AG09309 (cell line): Measurements from ENCODE around the gene STAB1.

Experiments used
- DNase-seq: peaks from one replicate; pipeline ENCODE4 v3.0.0-alpha.2; 2010; ENCODE audit warnings: low read depth
- H3K4me3 ChIP-seq: 2 replicates; pipeline ENCODE4 v1.5.1; 2011; ENCODE audit warnings: mild to moderate bottlenecking, low read depth, low read length, moderate library complexity; ENCODE audit not compliant: control insufficient read depth
- TF ChIP-seq, protein P1 (sequence below): IDR thresholded peaks from 2 replicates; pipeline ENCODE4 v1.5.1; 2011; ENCODE audit warnings: mild to moderate bottlenecking, low read depth, low read length, inconsistent platforms; ENCODE audit not compliant: insufficient read depth, control insufficient read depth; ENCODE audit errors: missing control alignments

The STAB1 gene

DNA sequence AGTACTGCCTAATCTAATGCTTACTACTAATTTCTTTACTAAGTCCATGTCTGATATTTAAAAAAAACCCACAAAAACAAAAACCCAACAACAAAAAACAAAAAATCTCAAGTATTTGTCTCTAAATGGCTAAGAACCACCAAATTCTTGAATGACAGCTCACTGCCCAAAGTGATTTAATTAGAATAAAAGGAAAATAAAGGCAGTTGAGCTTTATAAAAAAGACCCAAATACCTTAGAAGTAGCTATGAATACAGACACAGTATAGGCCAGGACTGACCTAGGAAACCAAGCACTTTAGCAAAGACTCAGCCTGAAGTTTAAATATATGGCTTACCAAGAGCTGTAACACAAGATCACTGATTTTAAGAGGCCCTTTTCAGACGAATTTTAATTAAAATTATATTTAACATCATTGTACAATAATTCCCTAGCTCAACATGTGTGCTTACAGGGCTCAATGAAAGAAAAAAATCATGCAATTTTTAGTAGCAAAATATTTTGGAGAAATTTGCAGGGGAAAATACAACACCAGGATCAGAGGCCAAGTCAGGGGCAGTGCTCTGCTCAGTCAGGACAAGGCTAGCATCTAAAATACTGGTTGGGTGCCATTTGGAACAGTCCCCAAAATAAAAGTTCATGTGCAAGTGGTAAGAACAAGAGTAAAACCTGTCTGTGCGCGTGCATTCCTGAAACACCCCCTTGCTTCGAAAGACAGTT, 66.0 kb downstream of the STAB1 start:
- no peak for DNase-seq
- no peak overlapping the region for H3K4me3 ChIP-seq
- TF ChIP-seq, protein P1, sequence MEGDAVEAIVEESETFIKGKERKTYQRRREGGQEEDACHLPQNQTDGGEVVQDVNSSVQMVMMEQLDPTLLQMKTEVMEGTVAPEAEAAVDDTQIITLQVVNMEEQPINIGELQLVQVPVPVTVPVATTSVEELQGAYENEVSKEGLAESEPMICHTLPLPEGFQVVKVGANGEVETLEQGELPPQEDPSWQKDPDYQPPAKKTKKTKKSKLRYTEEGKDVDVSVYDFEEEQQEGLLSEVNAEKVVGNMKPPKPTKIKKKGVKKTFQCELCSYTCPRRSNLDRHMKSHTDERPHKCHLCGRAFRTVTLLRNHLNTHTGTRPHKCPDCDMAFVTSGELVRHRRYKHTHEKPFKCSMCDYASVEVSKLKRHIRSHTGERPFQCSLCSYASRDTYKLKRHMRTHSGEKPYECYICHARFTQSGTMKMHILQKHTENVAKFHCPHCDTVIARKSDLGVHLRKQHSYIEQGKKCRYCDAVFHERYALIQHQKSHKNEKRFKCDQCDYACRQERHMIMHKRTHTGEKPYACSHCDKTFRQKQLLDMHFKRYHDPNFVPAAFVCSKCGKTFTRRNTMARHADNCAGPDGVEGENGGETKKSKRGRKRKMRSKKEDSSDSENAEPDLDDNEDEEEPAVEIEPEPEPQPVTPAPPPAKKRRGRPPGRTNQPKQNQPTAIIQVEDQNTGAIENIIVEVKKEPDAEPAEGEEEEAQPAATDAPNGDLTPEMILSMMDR: no peak

DNA sequence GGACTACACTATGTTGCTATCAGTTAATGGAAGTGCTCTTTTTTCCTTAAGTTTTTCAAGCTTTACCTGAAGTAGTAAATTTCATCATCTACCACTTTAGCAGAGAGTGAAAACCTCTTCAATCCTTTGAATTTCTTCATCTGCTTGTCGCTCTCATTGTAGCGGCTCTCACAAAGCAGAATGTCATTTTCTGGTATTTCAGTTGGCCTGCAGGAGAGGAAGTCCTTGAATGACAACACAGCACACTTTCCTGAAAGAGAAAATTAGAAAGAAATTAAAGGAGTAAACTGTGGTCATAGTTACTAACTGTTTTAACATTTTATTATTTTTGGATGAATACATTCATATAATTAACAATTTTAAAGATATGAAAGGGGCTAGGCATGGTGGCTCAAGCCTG, 68.8 kb downstream of the STAB1 start:
- TF ChIP-seq, protein P1: no peak
- no peak overlapping the region for H3K4me3 ChIP-seq

DNA sequence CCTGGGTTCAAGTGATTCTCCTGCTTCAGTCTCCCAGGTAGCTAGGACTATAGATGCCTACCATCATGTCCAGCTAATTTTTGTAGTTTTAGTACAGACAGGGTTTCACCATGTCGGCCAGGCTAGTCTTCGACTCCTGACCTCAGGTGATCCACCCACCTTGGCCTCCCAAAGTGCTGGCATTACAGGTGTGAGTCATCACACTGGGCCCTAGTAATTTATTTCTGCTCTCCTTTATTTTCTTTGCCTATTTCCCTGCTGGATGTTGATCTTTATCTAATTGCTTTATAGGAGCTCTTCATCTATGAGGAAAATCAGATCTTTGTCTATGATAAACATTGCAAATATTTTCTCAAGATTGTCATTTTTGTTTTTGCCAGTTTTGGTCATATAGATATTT, 72.9 kb downstream of the STAB1 start:
- no peak overlapping the region for H3K4me3 ChIP-seq
- no peak for DNase-seq
- TF ChIP-seq, protein P1: no peak

More for the DNA sequence above, 68.8 kb downstream of the STAB1 start:
- DNase-seq: no peak

DNA sequence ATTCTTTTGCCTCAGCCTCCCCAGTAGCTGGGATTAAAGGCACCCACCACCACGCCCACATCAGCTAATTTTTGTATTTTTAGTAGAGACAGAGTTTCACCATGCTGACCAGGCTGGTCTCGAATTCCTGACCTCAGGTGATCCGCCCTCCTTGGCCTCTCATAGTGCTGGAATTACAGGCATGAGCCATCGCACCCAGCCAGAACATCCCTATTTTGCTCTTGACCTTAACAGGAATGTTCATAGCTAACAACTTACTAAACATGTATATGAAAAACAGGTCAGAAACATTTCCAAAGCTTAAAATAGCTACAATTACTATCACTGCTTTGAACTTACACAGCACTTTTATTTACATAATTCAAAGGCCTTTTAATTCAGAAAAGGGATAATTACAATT, 74.9 kb downstream of the STAB1 start:
- no peak overlapping the region for H3K4me3 ChIP-seq
- TF ChIP-seq, protein P1: no peak
- no peak for DNase-seq

DNA sequence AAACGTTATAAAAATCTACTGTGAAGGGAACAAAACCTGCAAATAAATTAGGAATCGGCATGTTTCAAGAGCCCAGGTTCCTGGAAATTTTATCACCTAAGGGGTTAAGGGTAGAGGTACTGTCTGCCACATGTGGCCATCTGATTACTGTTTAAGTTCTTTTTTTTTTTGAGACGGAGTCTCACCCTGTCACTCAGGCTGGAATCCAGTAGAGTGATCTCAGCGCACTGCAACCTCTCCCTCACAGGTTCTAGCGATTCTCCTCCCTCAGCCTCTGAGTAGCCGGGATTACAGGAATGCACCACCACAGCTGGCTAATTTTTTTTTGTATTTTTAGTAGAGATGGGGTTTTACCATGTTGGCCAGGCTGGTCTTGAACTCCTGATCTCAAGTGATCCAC, 77.1 kb downstream of the STAB1 start:
- TF ChIP-seq, protein P1: no peak
- no peak for DNase-seq
- H3K4me3 ChIP-seq: no peak overlapping the region
